Loucy (cell line): Measurements from ENCODE around the gene DNAH7.

Experiments used
- H2AFZ ChIP-seq: fragments of 200-600 bp; sonication (generic); 2 replicates; pipeline ENCODE4 v1.6.0; 2016; ENCODE audit warnings: antibody characterized with exemption, mild to moderate bottlenecking, low read length, moderate library complexity
- H3F3A ChIP-seq: fragments of 200-600 bp; 2 replicates; pipeline ENCODE4 v1.6.0; 2016; ENCODE audit warnings: antibody characterized with exemption, low read depth, mild to moderate bottlenecking
- H3K27me3 ChIP-seq: fragments of 200-600 bp; sonication (generic); 2 replicates; pipeline ENCODE4 v1.6.1; 2014; ENCODE audit warnings: low read length, mild to moderate bottlenecking; ENCODE audit not compliant: insufficient read depth, poor library complexity, severe bottlenecking
- H3K36me3 ChIP-seq: fragments of 200-600 bp; sonication (generic); 2 replicates; pipeline ENCODE4 v1.6.1; 2016; ENCODE audit warnings: low read length; ENCODE audit not compliant: insufficient read depth
- H3K4me1 ChIP-seq: fragments of 200-600 bp; sonication (generic); 2 replicates; pipeline ENCODE4 v1.5.1; 2014; ENCODE audit warnings: low read length, mild to moderate bottlenecking; ENCODE audit not compliant: insufficient read depth, poor library complexity, severe bottlenecking
- H3K4me2 ChIP-seq: fragments of 200-600 bp; sonication (generic); 2 replicates; pipeline ENCODE4 v1.6.0; 2014; ENCODE audit warnings: antibody characterized with exemption, low read length, low read depth, mild to moderate bottlenecking; ENCODE audit not compliant: poor library complexity, severe bottlenecking
- H3K4me3 ChIP-seq: fragments of 200-600 bp; sonication (generic); 2 replicates; pipeline ENCODE4 v1.5.1; 2014; ENCODE audit warnings: low read length, mild to moderate bottlenecking, mixed read lengths; ENCODE audit not compliant: poor library complexity, severe bottlenecking
- H3K79me2 ChIP-seq: fragments of 200-600 bp; sonication (generic); 2 replicates; pipeline ENCODE4 v1.6.1; 2014; ENCODE audit warnings: low read length; ENCODE audit not compliant: insufficient read depth
- H3K9ac ChIP-seq: fragments of 200-600 bp; sonication (generic); 2 replicates; pipeline ENCODE4 v1.6.0; 2014; ENCODE audit warnings: mild to moderate bottlenecking, low read depth, low read length, moderate library complexity; ENCODE audit not compliant: poor library complexity, severe bottlenecking
- H3K9me2 ChIP-seq: fragments of 200-600 bp; sonication (generic); replicated peaks from 2 replicates; pipeline ENCODE4 v1.6.1; 2016; ENCODE audit warnings: low read depth, low read length, mixed read lengths
- H3K9me3 ChIP-seq: fragments of 200-600 bp; sonication (generic); 2 replicates; pipeline ENCODE4 v1.6.1; 2014; ENCODE audit warnings: mild to moderate bottlenecking, antibody characterized with exemption, low read length, low read depth; ENCODE audit not compliant: insufficient read depth
- H4K20me1 ChIP-seq: fragments of 200-600 bp; sonication (generic); 2 replicates; pipeline ENCODE4 v1.6.0; 2014; ENCODE audit warnings: antibody characterized with exemption, low read length, mild to moderate bottlenecking; ENCODE audit not compliant: insufficient read depth, poor library complexity, severe bottlenecking
- CTCF ChIP-seq: fragments of 200-600 bp; sonication (generic); conservative IDR thresholded peaks from 2 replicates; pipeline ENCODE4 v1.5.1; 2014; ENCODE audit warnings: mild to moderate bottlenecking, antibody characterized with exemption, low read length
- EZH2phosphoT487 ChIP-seq: fragments of 200-600 bp; IDR thresholded peaks from 2 replicates; pipeline ENCODE4 v1.6.1; 2018; ENCODE audit warnings: antibody characterized with exemption, mild to moderate bottlenecking, moderate library complexity, borderline replicate concordance

The DNAH7 gene

DNA sequence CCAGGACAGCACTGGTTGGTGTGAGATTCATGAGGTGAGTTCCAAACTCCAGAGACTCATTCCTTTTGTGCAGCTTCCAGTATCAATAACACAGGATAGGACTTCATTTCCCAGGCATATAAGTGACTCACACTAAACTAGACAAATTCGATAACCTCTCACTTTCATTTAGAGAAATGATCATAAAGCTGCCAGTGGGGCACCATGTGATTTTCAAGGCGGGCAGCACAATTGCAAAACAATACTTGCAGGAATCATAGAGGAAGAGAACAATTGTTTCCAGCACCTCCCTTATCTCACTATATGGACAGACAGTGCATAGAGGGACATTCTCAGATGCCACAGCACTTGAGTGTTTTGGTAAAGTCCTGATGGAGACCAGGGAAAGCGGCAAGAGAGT lies 31.3 kb upstream of the DNAH7 start:
- Histone ChIP-seq H3K9ac (no peak overlapping the region), H2AFZ (no peak overlapping the region), H3K36me3 (no peaks in the 10 kb centered on the region), H3F3A (no peaks in the 10 kb centered on the region), H3K79me2 (no peaks in the 10 kb centered on the region), H4K20me1 (no peaks in the 10 kb centered on the region), H3K9me3 (no peaks in the 10 kb centered on the region), H3K4me2 (no peak overlapping the region), H3K9me2 (no peaks in the 10 kb centered on the region), H3K4me3 (no peak overlapping the region), H3K4me1 (no peaks in the 10 kb centered on the region), H3K27me3 (no peaks in the 10 kb centered on the region)
- TF ChIP-seq CTCF: no peak
- TF ChIP-seq EZH2phosphoT487: no peak

- no peaks in the 10 kb centered on the region for H3K9me2 ChIP-seq
- no peaks in the 10 kb centered on the region for H3K9me3 ChIP-seq
- H3K4me2 ChIP-seq: no peak overlapping the region
- H3F3A ChIP-seq: no peaks in the 10 kb centered on the region
- H4K20me1 ChIP-seq: no peaks in the 10 kb centered on the region
- H3K4me1 ChIP-seq: no peaks in the 10 kb centered on the region
- no peaks in the 10 kb centered on the region for H3K79me2 ChIP-seq
- H3K9ac ChIP-seq: no peak overlapping the region
- H3K4me3 ChIP-seq: no peak overlapping the region
- TF ChIP-seq EZH2phosphoT487: no peak
- TF ChIP-seq CTCF: no peak
- H3K36me3 ChIP-seq: no peaks in the 10 kb centered on the region
- no peak overlapping the region for H2AFZ ChIP-seq
- no peaks in the 10 kb centered on the region for H3K27me3 ChIP-seq
These were observed 29.4 kb upstream of the DNAH7 start for GRCh38 chr2:196097864-196098660.

- no peaks in the 10 kb centered on the region for H3K27me3 ChIP-seq
- H3K4me3 ChIP-seq: no peak overlapping the region
- no peaks in the 10 kb centered on the region for H3K9me2 ChIP-seq
- H3K79me2 ChIP-seq: no peaks in the 10 kb centered on the region
- no peaks in the 10 kb centered on the region for H4K20me1 ChIP-seq
- H2AFZ ChIP-seq: no peak overlapping the region
- no peak overlapping the region for H3K4me2 ChIP-seq
- no peaks in the 10 kb centered on the region for H3F3A ChIP-seq
- H3K9ac ChIP-seq: no peak overlapping the region
- H3K9me3 ChIP-seq: no peaks in the 10 kb centered on the region
- H3K36me3 ChIP-seq: no peaks in the 10 kb centered on the region
- TF ChIP-seq EZH2phosphoT487 (no peak), CTCF (no peak)
- no peaks in the 10 kb centered on the region for H3K4me1 ChIP-seq
These were observed 28.5 kb upstream of the DNAH7 start for GRCh38 chr2:196096982-196097745.
